GM12878 (cell line): ENCODE measurements around the gene CTNNBIP1. TPM values are rescaled to one million over a fixed set of nuclear protein-coding genes. Genes with fewer than 3 reads are reported as not detected.

Source experiments
- ATAC-seq: fragments of 200-7000 bp; cut with Tn5 transposase; 3 replicates; pipeline ENCODE4 v1.9.1; 2020; ENCODE audit warnings: mild to moderate bottlenecking, moderate library complexity
- BruUV-seq: library from RNA; stranded (reverse); fragments of 400-500 nt; replicated peaks from 2 replicates; lab custom pipeline; 2021; lab: Mats Ljungman, UMichigan
- CTCF ChIA-PET: fragments of 300-600 bp; sonication (Branson Sonifier 250); formaldehyde crosslinking; extraction: SDS; loops from one replicate; lab custom pipeline; 2021; ENCODE audit warnings: inconsistent platforms; lab: Yijun Ruan, JAX
- POLR2A ChIA-PET: fragments of 350-600 bp; formaldehyde crosslinking; extraction: SDS; loops from one replicate; lab custom pipeline; 2021; ENCODE audit warnings: inconsistent platforms; lab: Charles Lee
- RAD21 ChIA-PET: fragments of 300-600 bp; sonication (Branson Sonifier 250); formaldehyde crosslinking; loops from one replicate; lab custom pipeline; 2023; ENCODE audit warnings: antibody characterized with exemption; ENCODE audit not compliant: unreplicated experiment; lab: Charles Lee
- SMC1A ChIA-PET: fragments of 300-600 bp; sonication (Branson Sonifier 250); formaldehyde crosslinking; loops from one replicate; lab custom pipeline; 2023; ENCODE audit not compliant: unreplicated experiment, uncharacterized antibody; lab: Charles Lee
- DNase-seq: peaks from one replicate; pipeline ENCODE4 v3.0.0-alpha.2; 2011; ENCODE audit warnings: low read depth, low spot score
- FAIRE-seq: peaks from 3 replicates; lab custom pipeline; 2011; peaks lifted over from hg19 to GRCh38; lab: Jason Lieb, UNC
- H2AFZ ChIP-seq: 2 replicates; pipeline ENCODE4 v1.6.0; 2011; ENCODE audit warnings: low read depth, low read length, control low read depth; ENCODE audit not compliant: control insufficient read depth
- H3K27ac ChIP-seq: 2 replicates; pipeline ENCODE4 v1.5.1; 2011; ENCODE audit warnings: control low read depth; ENCODE audit not compliant: control insufficient read depth, insufficient read depth
- H3K27me3 ChIP-seq, 2 experiments: replicated peaks in 1 of 2; 2 replicates each; pipeline versions ENCODE4 v1.6.0 to v1.6.1; 2011; ENCODE audit warnings: low read length in 1 of 2; ENCODE audit not compliant: control insufficient read depth in 2 of 2, insufficient read depth in 2 of 2
- H3K36me3 ChIP-seq, 2 experiments: 2 replicates each; pipeline ENCODE4 v1.5.1; 2011; ENCODE audit warnings: low read length in 1 of 2; ENCODE audit not compliant: control insufficient read depth in 2 of 2, insufficient read depth in 2 of 2
- H3K4me1 ChIP-seq: 2 replicates; pipeline ENCODE4 v1.6.1; 2011; ENCODE audit warnings: mild to moderate bottlenecking, low read length, moderate library complexity, mixed read lengths; ENCODE audit not compliant: control insufficient read depth, insufficient read depth
- H3K4me2 ChIP-seq: 2 replicates; pipeline ENCODE4 v1.6.0; 2011; ENCODE audit warnings: control low read depth; ENCODE audit not compliant: control insufficient read depth, insufficient read depth
- H3K4me3 ChIP-seq: fragments of 200-600 bp; sonication (generic); 2 replicates; pipeline ENCODE4 v1.5.1; 2016
- H3K79me2 ChIP-seq: 2 replicates; pipeline ENCODE4 v1.6.0; 2011; ENCODE audit warnings: low read length; ENCODE audit not compliant: control insufficient read depth, insufficient read depth
- H3K9ac ChIP-seq: 2 replicates; pipeline ENCODE4 v1.8.0; 2011; ENCODE audit warnings: low read length, control low read depth, mixed read lengths; ENCODE audit not compliant: control insufficient read depth, insufficient read depth
- H3K9me3 ChIP-seq: replicated peaks from 3 replicates; pipeline ENCODE4 v1.5.1; 2011; ENCODE audit warnings: mild to moderate bottlenecking, low read length; ENCODE audit not compliant: control insufficient read depth, insufficient read depth
- H4K20me1 ChIP-seq: 2 replicates; pipeline ENCODE4 v1.6.0; 2011; ENCODE audit not compliant: control insufficient read depth, insufficient read depth
- BHLHE40 ChIP-seq, 2 experiments: fragments of 450-650 bp in 1 of 2; IDR thresholded peaks; 2 replicates each; pipeline ENCODE4 v1.6.1; 2011 to 2017; ENCODE audit warnings: low read depth in 2 of 2, borderline replicate concordance in 1 of 2, improper control_type of control experiment in 1 of 2, low read length in 1 of 2, mild to moderate bottlenecking in 1 of 2
- CBX3 ChIP-seq: fragments of 200-600 bp; sonication (generic); IDR thresholded peaks from 2 replicates; pipeline ENCODE4 v1.6.1; 2016; ENCODE audit warnings: low read depth, borderline replicate concordance
- CREM ChIP-seq: IDR thresholded peaks from 2 replicates; pipeline ENCODE4 v1.6.1; 2014; ENCODE audit warnings: antibody characterized with exemption, low read depth
- DPF2 ChIP-seq: fragments of 450-650 bp; IDR thresholded peaks from 2 replicates; pipeline ENCODE4 v1.6.1; 2017; ENCODE audit warnings: mild to moderate bottlenecking
- EED ChIP-seq: sonication (generic); IDR thresholded peaks from 2 replicates; pipeline ENCODE4 v1.6.1; 2016; ENCODE audit warnings: antibody characterized with exemption, low read depth
- EGR1 ChIP-seq, 2 experiments: IDR thresholded peaks; 1 replicate in 1 of 2; 2 replicates in 1 of 2; pipeline ENCODE4 v1.6.1; 2011 to 2012; ENCODE audit warnings: low read depth in 2 of 2, low read length in 2 of 2, borderline replicate concordance in 1 of 2, mild to moderate bottlenecking in 1 of 2, moderate library complexity in 1 of 2
- FOS ChIP-seq: IDR thresholded peaks from 3 replicates; pipeline ENCODE4 v1.6.1; 2011; ENCODE audit warnings: borderline replicate concordance; ENCODE audit not compliant: insufficient read length; ENCODE audit errors: extremely low read depth
- FOXK2 ChIP-seq: fragments of 450-650 bp; IDR thresholded peaks from 2 replicates; pipeline ENCODE4 v1.6.1; 2017; ENCODE audit warnings: mild to moderate bottlenecking, moderate library complexity
- MEF2A ChIP-seq: IDR thresholded peaks from 2 replicates; pipeline ENCODE4 v1.6.1; 2011; ENCODE audit warnings: low read depth, mild to moderate bottlenecking, low read length, moderate library complexity; ENCODE audit not compliant: insufficient read depth
- MTA3 ChIP-seq: IDR thresholded peaks from 2 replicates; pipeline ENCODE4 v1.6.1; 2012; ENCODE audit warnings: low read length, inconsistent platforms, borderline replicate concordance
- PRDM15 ChIP-seq: fragments of 450-650 bp; formaldehyde crosslinking; IDR thresholded peaks from 2 replicates; pipeline ENCODE4 v1.4.0; 2020; ENCODE audit warnings: mild to moderate bottlenecking, moderate library complexity
- RBBP5 ChIP-seq: fragments of 200-600 bp; sonication (generic); conservative IDR thresholded peaks from 2 replicates; pipeline ENCODE4 v1.6.1; 2016
- RELB ChIP-seq: fragments of 450-650 bp; IDR thresholded peaks from 2 replicates; pipeline ENCODE4 v1.6.1; 2017; ENCODE audit warnings: low read depth, mild to moderate bottlenecking, moderate library complexity
- SMC3 ChIP-seq: IDR thresholded peaks from 2 replicates; pipeline ENCODE4 v1.6.1; 2011; ENCODE audit warnings: low read length, improper control_type of control experiment, borderline replicate concordance
- SP1 ChIP-seq: IDR thresholded peaks from one replicate; pipeline ENCODE4 v1.6.1; 2011; ENCODE audit warnings: low read depth, low read length
- STAT3 ChIP-seq: IDR thresholded peaks from 2 replicates; pipeline ENCODE4 v1.6.1; 2011; ENCODE audit warnings: low read depth, low read length, improper control_type of control experiment
- WRNIP1 ChIP-seq: IDR thresholded peaks from 2 replicates; pipeline ENCODE4 v1.6.1; 2011; ENCODE audit warnings: low read depth, low read length, improper control_type of control experiment, borderline replicate concordance
- YBX1 ChIP-seq: fragments of 450-650 bp; IDR thresholded peaks from 2 replicates; pipeline ENCODE4 v1.6.1; 2016; ENCODE audit warnings: antibody characterized with exemption
- WGBS: methylation state at CpG from one replicate; pipeline ENCODE4 v1.1.6; 2016; ENCODE audit warnings: low lambda C conversion rate; ENCODE audit not compliant: insufficient replicate concordance, insufficient coverage; ENCODE audit errors: missing lambda C conversion rate; 5-methylcytosine and 5-hydroxymethylcytosine counted together
- in situ Hi-C: fragments of 300-500 bp; cut with MboI; formaldehyde crosslinking; loops from 9 replicates; pipeline ENCODE4 v1.14.3; 2018; ENCODE audit warnings: mixed read lengths
- intact Hi-C: fragments of 100-400 bp; cut with micrococcal nuclease; formaldehyde crosslinking; loops from one replicate; pipeline ENCODE4 v1.14.2; 2022; ENCODE audit not compliant: unreplicated experiment
- polyA plus RNA-seq, 11 experiments: library from polyadenylated mRNA; depleted of rRNA in 4 of 11; unstranded in 6 of 11; stranded (reverse) in 5 of 11; fragments of >200 nt; fragmentation: Nextera tagmentation in 4 of 11; fragmentation: Illumina TruSeq in 1 of 11; extraction: Ambion mirVana in 4 of 11; extraction: Trizol in 1 of 11; gene quantifications; 1 replicate in 1 of 11; 2 replicates in 10 of 11; pipeline versions ENCODE4 v1.2.1 to v1.2.3, GENCODE V29; 2011 to 2016; ENCODE audit warnings: inconsistent platforms in 2 of 11, missing spikeins in 2 of 11, low read depth in 1 of 11
- total RNA-seq, 4 experiments: library from RNA; depleted of rRNA in 3 of 4; stranded (reverse); fragments of >200 nt in 3 of 4; fragmentation: Illumina TruSeq in 1 of 4; extraction: Trizol in 1 of 4; gene quantifications; 2 replicates each; pipeline versions ENCODE4 v1.2.1 to v1.2.3, GENCODE V29; 2013 to 2021

The CTNNBIP1 gene
- total and polyA plus RNA-seq, 10 of the 15 experiments (the other 5 are each of a cell fraction or from before 2014, with no cell fraction given), result 0.42 to 31.8 (median 10.8) TPM

- Histone ChIP-seq H3K4me1 (peaks cover 26% of the 10 kb centered on the region), H4K20me1 (no peaks in the 10 kb centered on the region), H3K4me3 (peak overlapping the region; percentile 96), H3K9me3 (no peaks in the 10 kb centered on the region; the same call in 2 of the 3 replicates), H3K27ac (no peak overlapping the region), H3K36me3 (no peaks in the 10 kb centered on the region), H3K4me2 (peak overlapping the region; percentile 78), H3K9ac (peak overlapping the region; percentile 81; the same call in 1 of the 2 replicates), H3K79me2 (peaks cover 54% of the 10 kb centered on the region), H3K27me3 (no peaks in the 10 kb centered on the region), H2AFZ (no peak overlapping the region)
- ChIA-PET SMC1A (interaction anchor here (0.8 to 7.2 kb wide), 4 partner anchors 10 to 45 kb away, joined by 3 to 49 read pairs (median 5); no protein-coding TSS in a partner anchor), POLR2A (interaction anchor here (1.2 kb wide), 1 partner anchor 22 kb away, joined by 3 read pairs; no protein-coding TSS in a partner anchor), RAD21 (interaction anchor here (0.8 to 1.5 kb wide), 3 partner anchors 35 to 39 kb away, joined by 3 to 11 read pairs (median 4); no protein-coding TSS in a partner anchor), CTCF (interaction anchor here (0.9 to 4.4 kb wide), 7 partner anchors 9 to 196 kb away, joined by 3 to 40 read pairs (median 3); no protein-coding TSS in a partner anchor)
- TF ChIP-seq WRNIP1 (no peak), MEF2A (no peak), RBBP5 (no peak), CREM (no peak), STAT3 (no peak), YBX1 (no peak), FOXK2 (no peak), EED (no peak), CBX3 (no peak), SMC3 (no peak), PRDM15 (CRISPR knock-in tag) (no peak), BHLHE40 (IDR thresholded peaks at IDR 0.05; ENCODE audit: borderline replicate concordance in 1 of 2, low read depth in 2 of 2, low read length in 1 of 2) (no peak), FOS (no peak), RELB (no peak), SP1 (no peak), EGR1 (IDR thresholded peaks at IDR 0.05; ENCODE audit: borderline replicate concordance in 1 of 2, low read depth in 2 of 2, low read length in 2 of 2) (no peak), DPF2 (no peak), MTA3 (no peak)
- WGBS, result 62% methylated on average over 4 of the region's 4 CpGs
- in situ Hi-C loops, result no loop called here
- FAIRE-seq, result no peak
- ATAC-seq, result no peak
- DNase-seq, result no peak
- BruUV-seq, result no TSS peak
- intact Hi-C loops, result loop anchor here (2.0 kb wide), 2 partner anchors 35 to 43 kb away; no protein-coding TSS in a partner anchor
Observed at GRCh38 chr1:9821710-9822109, 88.4 kb downstream of the CTNNBIP1 start.
